ENCODE results near the gene ZBTB18. TPM values are rescaled to one million over a fixed set of nuclear protein-coding genes. Genes with fewer than 3 reads are reported as not detected.

ZBTB18 gene
- total and polyA plus RNA-seq, 2 donors (not counting 1 experiment from before 2014, with no cell fraction given), result 10.3 to 12.6 TPM

- Histone ChIP-seq H3K4me3 (replicated peaks in 1 of 4; ENCODE audit: control extremely low read depth in 1 of 4, insufficient read depth in 1 of 4, low read depth in 3 of 4, low read length in 4 of 4) (no peak overlapping the region), H3K36me3 (ENCODE audit: control insufficient read depth, insufficient read depth, low read length) (no peaks in the 10 kb centered on the region), H3K27me3 (ENCODE audit: control insufficient read depth, insufficient read depth, low read length) (peaks cover 16% of the 10 kb centered on the region), H3K4me2 (ENCODE audit: extremely low read depth, insufficient read depth, low read length) (no peak overlapping the region), H3K79me2 (ENCODE audit: control insufficient read depth, insufficient read depth, low read length) (no peaks in the 10 kb centered on the region), H2AFZ (ENCODE audit: low read length) (no peak overlapping the region), H3K9ac (ENCODE audit: insufficient read depth, low read length) (no peak overlapping the region), H3K4me1 (ENCODE audit: control insufficient read depth, extremely low read depth, insufficient read depth, low read length) (no peaks in the 10 kb centered on the region), H3K9me3 (ENCODE audit: control insufficient read depth, insufficient read depth, low read depth, low read length) (no peaks in the 10 kb centered on the region), H3K27ac (ENCODE audit: insufficient read depth, low read length) (no peak overlapping the region), H4K20me1 (ENCODE audit: control insufficient read depth, extremely low read depth, insufficient read depth, low read length) (no peaks in the 10 kb centered on the region)
- no peak for TF ChIP-seq EZH2 (IDR thresholded peaks at IDR 0.05; ENCODE audit: low read length, missing control alignments)
- no peak for TF ChIP-seq CTCF (conservative IDR thresholded peaks at IDR 0.05 in 1 of 2, IDR thresholded peaks at IDR 0.05 in 1 of 2; ENCODE audit: low read depth in 1 of 2, low read length in 2 of 2)
- DNase-seq (ENCODE audit: low read depth in 2 of 2), result peak in 1 of 2 donors; percentile 43
Observed at GRCh38 chr1:244077473-244078220, 26.6 kb downstream of the ZBTB18 start.

GRCh38 chr1:244080343-244080929, 29.4 kb downstream of the ZBTB18 start:
- Histone ChIP-seq H3K27me3 (ENCODE audit: control insufficient read depth, insufficient read depth, low read length) (peaks cover 34% of the 10 kb centered on the region), H4K20me1 (ENCODE audit: control insufficient read depth, extremely low read depth, insufficient read depth, low read length) (no peaks in the 10 kb centered on the region), H3K4me3 (replicated peaks in 1 of 4; ENCODE audit: control extremely low read depth in 1 of 4, insufficient read depth in 1 of 4, low read depth in 3 of 4, low read length in 4 of 4) (no peak overlapping the region), H3K9me3 (ENCODE audit: control insufficient read depth, insufficient read depth, low read depth, low read length) (no peaks in the 10 kb centered on the region), H3K4me2 (ENCODE audit: extremely low read depth, insufficient read depth, low read length) (no peak overlapping the region), H3K36me3 (ENCODE audit: control insufficient read depth, insufficient read depth, low read length) (no peaks in the 10 kb centered on the region), H2AFZ (ENCODE audit: low read length) (no peak overlapping the region), H3K9ac (ENCODE audit: insufficient read depth, low read length) (no peak overlapping the region), H3K27ac (ENCODE audit: insufficient read depth, low read length) (no peak overlapping the region), H3K79me2 (ENCODE audit: control insufficient read depth, insufficient read depth, low read length) (no peaks in the 10 kb centered on the region), H3K4me1 (ENCODE audit: control insufficient read depth, extremely low read depth, insufficient read depth, low read length) (no peaks in the 10 kb centered on the region)
- TF ChIP-seq EZH2 (IDR thresholded peaks at IDR 0.05; ENCODE audit: low read length, missing control alignments) (no peak), CTCF (conservative IDR thresholded peaks at IDR 0.05 in 1 of 2, IDR thresholded peaks at IDR 0.05 in 1 of 2; ENCODE audit: low read depth in 1 of 2, low read length in 2 of 2) (no peak)
- DNase-seq (ENCODE audit: low read depth in 2 of 2), result no peak

- Histone ChIP-seq H3K4me1 (ENCODE audit: control insufficient read depth, extremely low read depth, insufficient read depth, low read length) (no peaks in the 10 kb centered on the region), H3K27ac (ENCODE audit: insufficient read depth, low read length) (no peak overlapping the region), H3K9me3 (ENCODE audit: control insufficient read depth, insufficient read depth, low read depth, low read length) (no peaks in the 10 kb centered on the region), H2AFZ (ENCODE audit: low read length) (no peak overlapping the region), H3K36me3 (ENCODE audit: control insufficient read depth, insufficient read depth, low read length) (no peaks in the 10 kb centered on the region), H4K20me1 (ENCODE audit: control insufficient read depth, extremely low read depth, insufficient read depth, low read length) (no peaks in the 10 kb centered on the region), H3K4me3 (replicated peaks in 1 of 4; ENCODE audit: control extremely low read depth in 1 of 4, insufficient read depth in 1 of 4, low read depth in 3 of 4, low read length in 4 of 4) (no peak overlapping the region), H3K79me2 (ENCODE audit: control insufficient read depth, insufficient read depth, low read length) (no peaks in the 10 kb centered on the region), H3K4me2 (ENCODE audit: extremely low read depth, insufficient read depth, low read length) (no peak overlapping the region), H3K27me3 (ENCODE audit: control insufficient read depth, insufficient read depth, low read length) (peaks cover 35% of the 10 kb centered on the region), H3K9ac (ENCODE audit: insufficient read depth, low read length) (no peak overlapping the region)
- no peak for DNase-seq (ENCODE audit: low read depth in 2 of 2)
- no peak for TF ChIP-seq EZH2 (IDR thresholded peaks at IDR 0.05; ENCODE audit: low read length, missing control alignments)
- no peak for TF ChIP-seq CTCF (conservative IDR thresholded peaks at IDR 0.05 in 1 of 2, IDR thresholded peaks at IDR 0.05 in 1 of 2; ENCODE audit: low read depth in 1 of 2, low read length in 2 of 2)
Observed at GRCh38 chr1:244082969-244083368, 31.9 kb downstream of the ZBTB18 start.
